Suprapubic skin (tissue), 4 donors: ENCODE data around the gene TEX28.

Experiments used
- CTCF ChIP-seq, 2 donors: fragments of 200-600 bp in 1 of 2; fragments of 450-650 bp in 1 of 2; sonication (generic) in 1 of 2; IDR thresholded peaks; one replicate each; pipeline ENCODE4 v1.5.1; 2016 to 2019; ENCODE audit warnings: antibody characterized with exemption in 2 of 2, mild to moderate bottlenecking in 1 of 2, moderate library complexity in 1 of 2
- POLR2A ChIP-seq, 2 donors: fragments of 450-650 bp; IDR thresholded peaks; one replicate each; pipeline ENCODE4 v1.6.1; 2017; ENCODE audit warnings: antibody characterized with exemption in 2 of 2, mild to moderate bottlenecking in 2 of 2, moderate library complexity in 2 of 2
- POLR2AphosphoS5 ChIP-seq, 3 donors: sonication (generic); formaldehyde crosslinking; IDR thresholded peaks; one replicate each; pipeline ENCODE4 v1.6.1; 2017; ENCODE audit warnings: antibody characterized with exemption in 3 of 3

- TF ChIP-seq POLR2A (IDR thresholded peaks at IDR 0.05) (no peak), CTCF (IDR thresholded peaks at IDR 0.05) (no peak), POLR2AphosphoS5 (IDR thresholded peaks at IDR 0.05) (no peak)
Observed at GRCh38 chrX:154309041-154309775, 14.3 kb upstream of the TEX28 start.
